NT2/D1 (cell line): Measurements from ENCODE around the gene DNM3.

Experiments used
- SUZ12 ChIP-seq: IDR thresholded peaks from 2 replicates; pipeline ENCODE4 v1.6.1; 2011; ENCODE audit not compliant: insufficient read length, insufficient read depth; ENCODE audit errors: extremely low read depth
- YY1 ChIP-seq: IDR thresholded peaks from 2 replicates; pipeline ENCODE4 v1.6.1; 2011; ENCODE audit not compliant: insufficient read length, insufficient read depth

- TF ChIP-seq YY1, result no peak
- TF ChIP-seq SUZ12, result no peak
These were observed 480.2 kb downstream of the DNM3 start for GRCh38 chr1:172321451-172321850.
